Activated B cell treated with CpG ODN at 0.5 μM for 24 hours (primary cell): ENCODE data around the gene RNF123. TPM values are rescaled to one million over a fixed set of nuclear protein-coding genes. Genes with fewer than 3 reads are reported as not detected.

Experiments used
- ATAC-seq: fragments of 200-7000 bp; cut with Tn5 transposase; one replicate; pipeline ENCODE4 v1.10.0; 2021; ENCODE audit warnings: low read depth, mild to moderate bottlenecking, moderate library complexity
- CTCF ChIA-PET: fragments of 350-600 bp; sonication (Branson Sonifier 250); formaldehyde crosslinking; loops from one replicate; lab custom pipeline; 2021; ENCODE audit warnings: antibody characterized with exemption; lab: Charles Lee
- POLR2A ChIA-PET: fragments of 350-600 bp; sonication (Branson Sonifier 250); formaldehyde crosslinking; loops from one replicate; lab custom pipeline; 2021; ENCODE audit warnings: antibody characterized with exemption; lab: Charles Lee
- DNase-seq: peaks from one replicate; pipeline ENCODE4 v3.0.0; 2022
- H3K27ac Mint-ChIP-seq: one replicate; pipeline ENCODE4 v1.8.0; 2020; ENCODE audit warnings: mixed read lengths
- H3K27me3 Mint-ChIP-seq: one replicate; pipeline ENCODE4 v1.8.0; 2021; ENCODE audit warnings: mixed read lengths
- H3K36me3 Mint-ChIP-seq: one replicate; pipeline ENCODE4 v1.8.0; 2021; ENCODE audit warnings: low read depth, mixed read lengths
- H3K4me1 Mint-ChIP-seq: one replicate; pipeline ENCODE4 v1.8.0; 2021; ENCODE audit warnings: mixed read lengths
- H3K4me3 Mint-ChIP-seq: one replicate; pipeline ENCODE4 v1.8.0; 2020; ENCODE audit warnings: mild to moderate bottlenecking, mixed read lengths
- H3K9me3 Mint-ChIP-seq: one replicate; pipeline ENCODE4 v1.8.0; 2020; ENCODE audit warnings: mixed read lengths
- intact Hi-C: fragments of 100-400 bp; cut with micrococcal nuclease; formaldehyde crosslinking; loops from one replicate; pipeline ENCODE4 v1.15.1; 2024
- total RNA-seq: library from RNA; stranded (reverse); gene quantifications from 2 replicates; pipeline ENCODE4 v1.2.3, GENCODE V29; 2022
- TF ChIP-seq, protein P1 (sequence below): fragments of 200-600 bp; IDR thresholded peaks from one replicate; pipeline ENCODE4 v1.8.0; 2022; ENCODE audit warnings: antibody characterized with exemption, mild to moderate bottlenecking

RNF123 gene
- total RNA-seq, 1 donor from 2014 or later = 51.4 TPM

GRCh38 chr3:49673121-49673714 lies 16.1 kb upstream of the RNF123 start:
- no peaks in the 10 kb centered on the region for H3K9me3 Mint-ChIP-seq
- intact Hi-C loops = loop anchor here (1.0 to 5.0 kb wide), 6 partner anchors 46 to 666 kb away; partner anchors contain the start of genes AMIGO3, CCDC71, HYAL3 and NAA80
- H3K27me3 Mint-ChIP-seq = no peaks in the 10 kb centered on the region
- peak overlapping the region; percentile 98 for H3K27ac Mint-ChIP-seq
- H3K4me3 Mint-ChIP-seq = peak overlapping the region; percentile 91
- ATAC-seq = no peak
- peak; percentile 20 for DNase-seq
- ChIA-PET CTCF (interaction anchor here (3.3 kb wide), 1 partner anchor 134 kb away, joined by 86 read pairs; no protein-coding TSS in a partner anchor), POLR2A (interaction anchor here (0.6 to 1.2 kb wide), 8 partner anchors 16 to 246 kb away, joined by 3 to 10 read pairs (median 4); partner anchors contain the start of genes AMIGO3, BSN, GMPPB and MST1)
- peaks cover 22% of the 10 kb centered on the region for H3K4me1 Mint-ChIP-seq
- H3K36me3 Mint-ChIP-seq = peaks cover 30% of the 10 kb centered on the region
- TF ChIP-seq, protein P1, sequence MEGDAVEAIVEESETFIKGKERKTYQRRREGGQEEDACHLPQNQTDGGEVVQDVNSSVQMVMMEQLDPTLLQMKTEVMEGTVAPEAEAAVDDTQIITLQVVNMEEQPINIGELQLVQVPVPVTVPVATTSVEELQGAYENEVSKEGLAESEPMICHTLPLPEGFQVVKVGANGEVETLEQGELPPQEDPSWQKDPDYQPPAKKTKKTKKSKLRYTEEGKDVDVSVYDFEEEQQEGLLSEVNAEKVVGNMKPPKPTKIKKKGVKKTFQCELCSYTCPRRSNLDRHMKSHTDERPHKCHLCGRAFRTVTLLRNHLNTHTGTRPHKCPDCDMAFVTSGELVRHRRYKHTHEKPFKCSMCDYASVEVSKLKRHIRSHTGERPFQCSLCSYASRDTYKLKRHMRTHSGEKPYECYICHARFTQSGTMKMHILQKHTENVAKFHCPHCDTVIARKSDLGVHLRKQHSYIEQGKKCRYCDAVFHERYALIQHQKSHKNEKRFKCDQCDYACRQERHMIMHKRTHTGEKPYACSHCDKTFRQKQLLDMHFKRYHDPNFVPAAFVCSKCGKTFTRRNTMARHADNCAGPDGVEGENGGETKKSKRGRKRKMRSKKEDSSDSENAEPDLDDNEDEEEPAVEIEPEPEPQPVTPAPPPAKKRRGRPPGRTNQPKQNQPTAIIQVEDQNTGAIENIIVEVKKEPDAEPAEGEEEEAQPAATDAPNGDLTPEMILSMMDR = no peak

GRCh38 chr3:49673715-49674496 lies 15.5 kb upstream of the RNF123 start, which contains the start of gene APEH:
TSS of gene APEH (plus strand) at chr3:49674351. CDS start at chr3:49674402, 51 bp downstream.
- Mint-ChIP-seq H3K36me3 (peaks cover 36% of the 10 kb centered on the region), H3K27ac (peak within 1 kb of the TSS; percentile 98), H3K27me3 (no peaks in the 10 kb centered on the region), H3K4me3 (peak within 1 kb of the TSS; percentile 91), H3K4me1 (peaks cover 22% of the 10 kb centered on the region), H3K9me3 (no peaks in the 10 kb centered on the region)
- DNase-seq = peak; percentile 98
- CTCF ChIA-PET = interaction anchor here (3.3 kb wide), 1 partner anchor 134 kb away, joined by 86 read pairs; no protein-coding TSS in a partner anchor
- intact Hi-C loops = loop anchor here (1.0 to 5.0 kb wide), 12 partner anchors 15 to 1117 kb away; partner anchors contain the start of genes AMIGO3, CCDC71, DAG1 and HYAL3
- POLR2A ChIA-PET = interaction anchor here (0.6 to 1.2 kb wide), 6 partner anchors 45 to 556 kb away, joined by 3 to 10 read pairs (median 4); partner anchors contain the start of genes AMIGO3, BSN and GMPPB
- ATAC-seq = peak; percentile 88
- TF ChIP-seq, protein P1 = no peak

DNA sequence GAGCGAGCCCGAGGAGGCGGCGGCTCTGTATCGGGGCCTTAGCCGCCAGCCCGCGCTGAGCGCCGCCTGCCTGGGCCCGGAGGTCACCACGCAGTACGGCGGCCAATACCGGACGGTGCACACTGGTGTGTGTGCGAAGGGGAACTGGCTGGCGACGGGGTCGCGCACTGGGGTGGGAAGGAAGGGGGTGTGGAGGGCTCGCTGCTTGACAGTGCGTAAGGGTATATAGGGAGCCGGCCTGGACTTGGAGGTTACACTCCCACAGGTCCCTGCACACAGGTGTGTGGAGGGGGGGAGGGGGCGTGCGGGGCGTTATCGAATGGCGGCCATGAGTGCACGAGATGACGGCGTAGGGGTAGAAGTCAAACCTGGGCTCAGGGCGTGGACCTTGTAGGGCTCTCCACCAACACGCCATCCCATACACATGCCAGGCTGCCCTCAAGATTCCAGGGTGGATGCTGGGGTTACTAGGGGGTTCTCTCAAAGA lies 14.8 kb upstream of the RNF123 start:
- no peaks in the 10 kb centered on the region for H3K9me3 Mint-ChIP-seq
- no peaks in the 10 kb centered on the region for H3K27me3 Mint-ChIP-seq
- ChIA-PET CTCF (interaction anchor here (1.8 kb wide), 1 partner anchor 135 kb away, joined by 6 read pairs; no protein-coding TSS in a partner anchor), POLR2A (interaction anchor here (1.1 kb wide), 1 partner anchor 49 kb away, joined by 3 read pairs; the partner anchor contains the start of gene GMPPB)
- H3K36me3 Mint-ChIP-seq = peaks cover 43% of the 10 kb centered on the region
- peak overlapping the region; percentile 91 for H3K4me3 Mint-ChIP-seq
- H3K27ac Mint-ChIP-seq = peak overlapping the region; percentile 50
- ATAC-seq (peak; percentile 4), DNase-seq (no peak)
- intact Hi-C loops = loop anchor here (1.0 to 5.0 kb wide), 10 partner anchors 15 to 1118 kb away; partner anchors contain the start of genes DAG1, HYAL3, IP6K1 and MST1
- peaks cover 22% of the 10 kb centered on the region for H3K4me1 Mint-ChIP-seq
- TF ChIP-seq, protein P1 = no peak

DNA sequence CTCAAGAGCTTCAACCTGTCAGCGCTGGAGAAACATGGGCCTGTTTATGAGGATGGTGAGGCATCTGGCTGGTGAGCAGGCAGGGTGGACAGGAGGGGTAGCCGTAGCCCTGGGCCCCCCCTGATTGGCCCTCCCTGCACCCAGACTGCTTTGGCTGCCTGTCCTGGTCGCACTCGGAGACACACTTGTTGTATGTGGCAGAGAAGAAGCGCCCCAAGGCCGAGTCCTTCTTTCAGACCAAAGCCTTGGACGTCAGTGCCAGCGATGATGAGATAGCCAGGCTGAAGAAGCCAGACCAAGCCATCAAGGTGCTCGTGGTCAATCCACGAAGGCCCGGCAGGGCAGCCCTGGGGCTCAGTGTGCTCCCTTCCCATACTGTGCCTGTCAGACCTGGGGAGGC lies 13.4 kb upstream of the RNF123 start:
- peaks cover 22% of the 10 kb centered on the region for H3K4me1 Mint-ChIP-seq
- intact Hi-C loops = loop anchor here (2.0 kb wide), 1 partner anchor 1119 kb away; the partner anchor contains the start of gene PFKFB4
- ChIA-PET POLR2A (interaction anchor here (0.9 kb wide), 2 partner anchors 12 to 645 kb away, joined by 3 read pairs; no protein-coding TSS in a partner anchor), CTCF (interaction anchor here (0.7 to 1.8 kb wide), 3 partner anchors 43 to 1492 kb away, joined by 3 to 6 read pairs (median 3); partner anchors contain the start of gene AMIGO3)
- H3K4me3 Mint-ChIP-seq = no peak overlapping the region
- DNase-seq (no peak), ATAC-seq (no peak)
- no peak overlapping the region for H3K27ac Mint-ChIP-seq
- peaks cover 57% of the 10 kb centered on the region for H3K36me3 Mint-ChIP-seq
- no peaks in the 10 kb centered on the region for H3K9me3 Mint-ChIP-seq
- no peaks in the 10 kb centered on the region for H3K27me3 Mint-ChIP-seq
- TF ChIP-seq, protein P1 = no peak
